HG02759 (cell line): Measurements from ENCODE around the gene RAI1.
A peak's percentile ranks its signal among the peaks of the same experiment; 100 is the strongest.

Experiments used
- ATAC-seq: cut with Tn5 transposase; IDR thresholded peaks from one replicate; pipeline ENCODE4 v1.9.1; 2021; ENCODE audit warnings: mild to moderate bottlenecking, moderate library complexity; ENCODE audit not compliant: unreplicated experiment

The RAI1 gene

DNA sequence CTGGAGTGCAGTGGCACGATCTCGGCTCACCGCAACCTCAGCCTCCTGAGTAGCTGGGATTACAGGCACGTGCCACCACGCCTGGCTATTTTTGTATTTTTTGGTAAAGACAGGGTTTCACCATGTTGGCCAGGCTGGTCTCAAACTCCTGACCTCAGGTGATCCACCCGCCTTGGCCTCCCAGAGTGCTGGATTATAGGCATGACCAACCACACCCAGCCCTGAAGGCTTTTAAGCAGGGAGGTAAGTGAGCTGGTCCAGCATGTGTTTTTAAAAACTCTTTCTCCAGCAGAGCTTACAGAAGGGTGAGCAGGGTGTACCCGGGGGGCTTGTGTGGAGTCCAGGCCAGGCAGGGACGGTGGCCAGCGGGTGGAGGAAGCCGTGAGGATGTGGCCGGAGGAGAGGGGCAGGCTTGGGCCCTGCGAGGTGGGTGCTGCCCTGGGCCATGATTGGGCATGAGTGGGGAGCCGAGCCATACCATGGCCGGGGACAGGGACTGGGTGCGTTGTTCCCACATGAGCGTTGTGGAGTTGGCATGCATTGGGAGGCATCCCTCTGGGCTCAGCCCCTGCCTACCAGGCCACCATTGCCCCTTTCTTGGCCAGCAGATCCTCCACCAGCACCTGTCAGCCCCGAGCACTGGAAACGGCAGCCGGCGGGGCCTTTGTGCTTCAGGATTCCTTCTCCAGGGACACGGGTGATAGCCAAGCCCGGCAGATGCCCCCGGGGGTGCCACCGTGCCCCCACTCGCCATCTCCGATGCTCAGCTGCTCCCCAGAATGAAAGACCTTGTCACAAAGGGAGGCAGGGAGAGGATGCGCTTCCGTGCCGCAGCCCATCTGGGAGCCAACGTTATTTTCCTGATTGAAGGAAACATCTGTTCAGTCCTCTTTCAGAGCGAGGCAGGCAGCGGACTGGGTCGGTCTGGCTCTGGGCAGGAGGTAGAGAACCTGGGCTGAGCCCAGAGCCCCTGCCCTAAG, 64.5 kb downstream of the RAI1 start:
- ATAC-seq: no peak

DNA sequence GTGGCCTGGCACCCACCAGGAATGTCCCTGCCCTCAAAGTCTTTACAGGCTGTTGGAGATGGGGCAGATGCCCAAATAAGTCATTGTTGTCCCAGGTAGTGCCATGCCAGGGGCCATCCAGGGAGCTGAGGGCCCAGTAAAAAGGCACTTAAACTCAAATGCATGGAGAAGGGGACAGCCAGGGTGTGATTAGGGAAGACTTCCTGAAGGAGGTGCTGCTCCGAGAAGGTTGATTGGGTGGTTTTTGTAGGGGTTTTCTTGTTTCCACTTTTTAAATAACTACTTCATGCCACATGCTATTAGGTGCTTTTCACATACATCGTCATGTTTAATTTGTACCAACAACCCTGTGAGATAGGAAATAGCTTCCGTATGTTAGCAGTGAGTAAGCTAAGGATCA, 66.9 kb downstream of the RAI1 start:
- no peak for ATAC-seq

DNA sequence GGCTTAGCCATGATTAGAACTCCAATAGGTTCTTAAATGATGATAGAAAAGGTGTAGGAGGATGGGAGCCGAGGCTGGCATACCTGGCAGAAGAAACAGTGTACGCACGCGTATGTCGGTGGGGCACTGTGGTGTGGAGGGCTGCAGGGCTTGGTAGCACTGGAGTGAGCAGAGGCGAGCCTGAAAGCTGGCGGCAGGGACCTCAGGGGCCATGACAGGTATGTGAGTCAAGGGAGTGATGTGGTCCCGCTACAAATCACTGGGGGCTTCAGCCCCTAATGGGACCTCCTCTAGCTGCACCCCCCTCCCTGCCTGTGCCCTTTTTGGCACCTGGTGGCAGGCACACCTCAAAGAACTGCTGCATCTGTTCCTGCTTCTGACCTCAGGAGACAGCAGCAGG, 67.3 kb downstream of the RAI1 start:
- ATAC-seq: no peak

DNA sequence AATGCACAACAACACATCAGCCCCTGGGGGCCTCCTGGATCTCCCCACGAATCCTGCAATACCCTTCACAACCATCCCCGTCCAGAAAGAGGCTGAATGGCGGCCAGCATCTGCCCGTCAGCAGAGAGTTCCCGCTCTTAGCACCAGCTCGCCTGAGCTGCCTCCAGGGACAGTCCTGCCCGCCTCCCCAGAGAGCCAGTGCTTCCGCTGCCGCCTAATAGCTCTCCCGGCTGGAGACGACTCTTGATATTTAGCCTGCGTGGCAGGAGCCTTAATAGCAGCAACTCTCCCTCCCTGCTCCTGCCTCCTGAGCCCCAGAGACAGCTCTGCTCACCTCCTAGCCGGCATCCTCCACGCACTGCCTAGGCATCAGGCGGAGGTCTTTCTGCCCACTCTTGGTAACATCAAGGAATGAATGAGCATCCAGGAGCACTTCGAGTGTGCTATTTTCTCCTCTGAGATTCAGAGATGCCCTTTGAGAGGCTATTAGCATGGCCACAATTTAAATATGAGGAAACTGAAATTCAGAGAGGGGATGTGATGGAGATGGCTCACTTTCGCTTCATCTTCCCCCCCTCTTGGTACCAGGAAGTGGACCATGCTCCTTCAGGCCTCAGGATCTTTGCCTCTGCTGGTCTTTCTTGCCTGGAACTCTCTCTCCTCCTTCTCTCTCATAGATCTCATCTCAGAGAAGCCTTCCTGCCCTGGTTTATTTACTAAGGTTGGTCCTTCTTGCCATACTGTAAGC, 67.9 kb downstream of the RAI1 start:
- no peak for ATAC-seq

DNA sequence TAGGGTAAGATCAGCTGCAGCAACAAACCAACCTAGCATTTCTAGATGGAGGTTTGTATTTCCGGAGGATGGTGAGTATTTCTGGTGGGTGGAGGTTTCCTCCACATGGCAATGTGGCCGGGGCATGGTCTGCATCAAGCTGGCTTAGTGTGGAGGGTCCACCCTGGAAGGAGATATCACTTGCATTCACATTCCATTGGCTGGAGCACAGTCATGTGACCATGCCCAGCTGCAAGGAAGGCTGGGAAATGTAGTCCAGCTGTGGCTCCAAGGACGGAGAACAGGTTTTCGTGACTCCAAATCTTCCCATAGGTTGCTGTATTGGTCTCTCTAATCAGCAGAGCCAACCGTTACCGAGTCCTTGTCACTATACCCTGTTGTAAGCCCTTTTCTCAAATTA, 68.7 kb downstream of the RAI1 start:
- ATAC-seq: no peak

DNA sequence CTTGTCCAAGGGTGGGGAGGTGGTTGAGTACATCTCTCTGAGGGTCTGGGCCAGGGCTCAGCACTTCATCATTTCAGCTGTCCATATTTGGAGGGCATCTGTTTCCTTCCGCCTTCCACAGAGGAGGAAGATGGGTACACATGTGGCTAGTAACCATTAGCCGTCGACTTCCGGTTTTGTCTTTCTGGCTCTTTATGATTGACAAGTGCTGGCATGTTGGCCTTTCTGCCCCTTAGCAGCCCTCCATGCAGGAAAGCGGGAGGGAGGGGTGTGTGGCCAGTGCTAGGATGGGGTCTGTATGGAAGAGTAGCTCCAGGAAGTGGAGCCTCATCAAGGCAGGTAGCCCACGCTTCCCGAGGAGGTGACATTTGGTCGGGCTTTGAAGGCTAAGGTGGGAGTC, 69.6 kb downstream of the RAI1 start:
- ATAC-seq: no peak

DNA sequence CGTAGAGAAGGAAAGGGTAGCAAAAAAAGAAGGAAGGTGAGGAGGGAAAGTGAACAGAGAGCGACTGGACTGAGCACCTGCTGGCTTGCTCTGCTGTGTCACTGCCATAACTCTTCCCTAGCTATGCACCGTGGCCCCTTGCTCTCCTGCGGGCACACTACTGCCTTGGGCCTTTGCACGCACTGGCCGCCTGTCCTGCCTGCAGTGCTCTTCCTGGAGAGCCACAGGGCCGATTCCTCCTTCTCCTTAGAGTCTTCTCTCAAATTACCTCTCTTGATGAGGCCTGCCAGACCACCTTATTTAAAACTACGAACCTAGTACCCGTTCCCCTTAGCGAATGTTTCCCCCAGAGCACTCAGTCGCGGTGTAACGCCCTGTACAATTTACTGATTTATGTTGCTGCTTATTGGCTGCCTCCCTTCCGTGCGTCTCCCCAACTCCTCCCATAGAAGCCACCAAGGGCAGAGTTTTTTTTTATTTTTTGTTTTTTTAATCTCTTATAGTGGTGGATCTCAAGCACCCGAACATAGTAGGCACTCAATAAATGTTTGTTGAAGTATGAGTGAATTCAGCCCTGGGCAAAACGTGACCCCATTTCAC, 70.3 kb downstream of the RAI1 start:
- ATAC-seq: no peak

DNA sequence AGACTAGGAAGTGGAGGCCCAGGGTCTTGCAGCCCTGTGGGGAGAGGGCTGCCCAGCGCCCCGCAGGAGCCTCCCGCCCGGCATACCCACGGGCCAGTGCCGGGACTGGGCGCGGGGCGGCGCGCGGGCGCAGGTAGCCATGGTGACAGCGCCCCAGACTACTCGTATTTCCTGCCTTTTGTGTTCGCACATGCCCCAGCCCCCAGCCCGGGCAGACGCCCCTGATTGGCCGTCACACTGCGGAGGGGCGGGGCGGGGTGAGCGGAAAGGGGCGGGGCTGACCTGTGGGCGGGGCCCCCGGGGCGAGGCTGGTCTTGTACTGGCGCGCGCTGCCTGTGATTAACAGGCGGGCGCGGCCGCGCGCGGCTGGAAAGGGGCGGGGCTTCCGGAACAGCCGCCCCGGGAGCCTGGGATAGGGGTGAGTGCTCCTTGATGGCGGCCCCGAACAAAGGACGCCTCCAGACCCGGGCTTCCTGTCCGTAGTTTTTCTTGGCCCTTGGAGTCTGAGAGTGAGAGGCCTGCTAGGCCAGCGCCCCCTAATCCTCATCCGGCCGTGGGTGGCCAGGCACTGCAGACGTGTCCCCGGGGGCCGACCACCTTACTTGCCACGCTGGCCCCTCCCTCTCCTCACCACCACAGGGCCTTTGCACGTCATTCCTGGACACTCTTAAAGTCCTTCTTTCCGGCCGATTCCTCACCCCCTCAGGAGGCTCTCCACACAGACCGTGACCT, 71.0 kb downstream of the RAI1 start:
- peak; percentile 86 for ATAC-seq

DNA sequence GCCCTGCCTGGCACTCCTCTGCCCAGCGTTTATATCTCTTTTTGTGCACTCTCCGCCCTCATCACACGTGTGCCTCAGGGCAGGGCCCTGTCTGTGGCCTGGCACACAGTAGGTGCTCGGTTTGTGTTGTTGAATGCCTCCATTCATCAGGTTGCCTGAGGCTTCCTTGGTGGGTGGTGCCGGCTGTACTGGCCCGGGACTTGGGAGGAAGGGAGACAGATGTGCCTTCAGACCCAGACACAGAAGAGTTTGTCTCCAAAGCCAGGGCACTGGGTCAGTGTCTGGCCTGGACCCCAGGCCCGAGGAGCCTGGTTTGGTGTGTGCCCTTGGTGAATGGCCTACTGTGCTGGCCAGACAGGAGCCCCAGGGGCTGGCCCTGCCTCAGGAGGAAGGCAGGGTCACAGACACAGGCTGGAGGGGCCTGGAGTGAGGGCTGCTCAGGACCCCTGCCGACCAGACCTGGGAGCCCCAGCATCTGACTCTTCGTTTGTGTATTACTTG, 71.6 kb downstream of the RAI1 start:
- ATAC-seq: no peak

DNA sequence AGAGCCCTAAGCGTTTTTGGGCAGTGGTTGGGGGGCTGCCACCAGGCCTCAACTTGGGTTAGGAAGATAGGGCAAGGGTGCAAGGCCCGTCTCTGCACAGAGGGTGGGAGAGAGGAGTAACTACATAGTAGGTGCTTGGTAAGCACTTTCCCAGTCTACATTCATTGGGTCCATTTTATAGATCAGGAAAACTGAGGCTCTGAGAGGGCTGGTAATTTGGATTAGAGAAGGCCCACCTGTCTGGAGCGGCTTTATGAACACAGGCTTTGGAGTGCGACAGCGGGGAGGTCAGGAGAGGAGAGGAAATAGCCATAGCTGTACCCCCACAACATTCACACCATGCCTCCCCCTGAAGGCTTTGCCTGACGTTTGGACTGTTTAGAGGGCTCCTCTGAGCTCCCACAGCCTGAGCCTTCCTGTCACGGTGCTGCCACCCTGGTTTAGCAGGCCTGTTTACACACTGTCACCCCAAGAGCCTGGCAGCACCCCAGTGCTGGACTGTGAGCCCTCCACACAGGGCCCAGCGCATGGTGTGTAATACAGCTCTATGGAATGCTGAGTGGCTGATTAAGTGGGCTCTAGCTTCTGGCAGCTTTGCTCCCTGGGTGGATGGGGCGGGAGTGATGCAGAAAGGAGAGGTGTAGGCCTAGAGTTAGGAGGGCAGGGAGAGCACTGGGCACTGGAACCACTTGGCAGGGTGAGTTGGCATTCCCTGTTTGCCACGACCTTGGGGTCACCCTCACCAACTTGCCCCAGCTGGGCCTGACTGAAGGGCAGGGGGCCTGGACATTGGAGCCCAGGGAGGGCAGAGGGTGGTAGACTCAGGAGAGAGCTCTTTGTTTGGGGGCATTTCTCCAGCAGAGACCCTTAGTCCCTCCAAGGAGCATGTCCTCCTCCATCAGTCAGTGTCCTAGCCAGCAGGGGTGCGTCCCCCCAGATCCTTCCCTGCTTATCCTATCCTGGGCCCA, 73.7 kb downstream of the RAI1 start:
- no peak for ATAC-seq

DNA sequence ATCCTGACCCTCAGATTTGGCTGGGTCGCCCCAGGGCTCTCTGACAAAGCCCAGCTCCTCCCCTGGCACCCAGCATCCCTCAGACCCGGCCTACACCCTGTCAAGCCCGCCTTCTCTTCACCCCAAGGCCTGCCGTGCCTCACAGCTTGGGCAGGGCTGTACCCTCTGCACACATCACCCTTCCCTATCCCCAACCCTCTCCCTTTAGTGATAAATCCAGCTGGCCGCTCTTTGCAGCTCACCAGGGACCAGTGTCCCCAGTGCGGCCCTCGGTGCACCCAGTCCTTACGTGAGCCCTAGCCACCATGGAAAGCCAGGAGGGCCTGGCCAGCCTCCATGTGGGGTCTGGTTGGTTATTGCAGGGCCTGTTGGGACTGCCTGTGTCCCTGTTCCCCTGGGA, 74.5 kb downstream of the RAI1 start:
- ATAC-seq: no peak

DNA sequence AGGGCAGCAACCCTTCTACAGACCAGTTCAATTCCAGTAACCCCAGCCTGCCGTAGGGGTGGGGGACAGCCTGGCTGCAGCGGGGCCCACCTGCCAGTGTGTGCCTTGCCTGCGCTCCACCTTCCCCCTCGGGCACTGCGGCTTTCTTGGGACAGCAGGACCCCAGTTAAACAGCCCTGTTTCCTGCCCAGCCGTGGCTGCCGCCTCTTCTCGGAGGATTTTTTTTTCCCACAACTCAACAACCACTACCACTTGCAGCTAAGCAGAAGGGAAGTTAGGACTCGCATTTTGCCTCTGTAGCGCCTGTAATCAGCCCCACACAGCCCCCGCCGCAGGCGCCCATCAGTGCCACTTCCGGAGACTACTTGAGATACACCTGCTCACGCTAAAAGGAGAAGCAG, 76.1 kb downstream of the RAI1 start:
- no peak for ATAC-seq

DNA sequence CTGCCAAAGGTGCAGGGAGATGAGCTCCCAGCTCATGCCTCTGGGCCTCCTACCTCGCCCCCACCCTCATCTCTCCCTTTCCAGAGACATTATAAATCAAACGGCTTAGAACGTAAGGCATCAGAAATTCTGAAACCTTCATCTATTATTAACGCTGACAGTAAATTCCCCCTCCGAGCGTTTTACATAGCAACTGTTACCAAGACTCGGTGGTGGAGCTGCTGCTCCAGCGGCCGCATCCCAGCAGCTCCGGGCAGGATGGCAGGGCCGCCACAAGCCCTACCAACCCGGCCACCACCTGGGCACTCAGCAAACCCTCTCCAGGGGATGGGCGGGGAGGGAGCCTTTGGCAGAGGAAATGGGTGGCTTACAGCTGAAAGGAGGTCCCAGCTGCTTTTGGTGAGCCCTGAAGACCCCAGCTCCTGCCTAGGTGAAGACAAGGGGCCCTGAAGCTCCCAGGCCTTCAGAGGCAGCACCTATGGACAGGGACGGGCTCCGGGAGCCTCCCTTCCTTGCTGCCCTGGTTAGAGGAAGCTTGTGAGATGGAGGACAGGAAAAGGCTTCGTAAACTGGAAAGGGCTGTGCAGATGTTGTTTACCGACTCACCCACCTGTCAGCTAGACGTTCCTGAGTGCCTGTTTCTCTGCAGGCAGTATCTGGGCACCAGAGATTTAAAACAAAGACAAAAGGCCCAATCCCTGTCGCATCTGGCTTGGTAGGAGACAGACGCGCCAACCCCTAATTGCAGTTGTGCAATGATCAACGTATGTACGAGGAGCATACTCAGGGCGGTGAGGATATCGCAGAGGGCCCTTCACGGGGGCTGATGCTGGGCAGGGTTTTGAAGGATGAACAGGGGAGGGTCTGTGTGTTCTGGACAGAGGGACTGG, 76.9 kb downstream of the RAI1 start:
- no peak for ATAC-seq

DNA sequence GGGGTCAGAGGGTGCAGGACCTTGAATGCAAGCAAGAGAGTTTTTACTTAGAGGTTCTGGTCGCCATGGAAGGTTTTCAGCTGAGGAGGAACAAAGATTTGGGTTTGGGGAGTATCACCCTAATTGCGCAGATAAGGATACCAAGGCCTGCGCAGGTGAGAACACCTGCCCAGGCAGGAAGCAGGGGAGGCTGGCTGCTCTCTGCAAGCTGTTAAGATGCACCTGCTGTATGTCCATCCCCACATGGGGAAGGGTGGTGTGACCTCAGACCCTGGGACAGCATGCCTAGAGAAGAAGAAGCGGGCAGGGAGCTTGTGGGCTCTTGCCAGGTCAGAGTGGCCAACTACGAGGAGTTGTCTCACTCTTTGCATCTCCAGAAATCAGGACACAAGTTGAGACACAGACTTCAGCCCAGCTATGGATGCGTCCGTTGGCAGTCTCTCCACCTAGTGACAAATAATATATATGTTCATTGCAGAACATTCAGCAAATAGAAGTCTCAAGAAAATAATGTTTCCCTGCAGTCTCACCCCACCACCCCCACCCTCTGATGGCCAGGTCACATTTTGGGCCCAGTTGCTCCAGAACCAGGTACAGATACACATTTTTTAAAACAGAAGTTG, 77.8 kb downstream of the RAI1 start:
- ATAC-seq: no peak

DNA sequence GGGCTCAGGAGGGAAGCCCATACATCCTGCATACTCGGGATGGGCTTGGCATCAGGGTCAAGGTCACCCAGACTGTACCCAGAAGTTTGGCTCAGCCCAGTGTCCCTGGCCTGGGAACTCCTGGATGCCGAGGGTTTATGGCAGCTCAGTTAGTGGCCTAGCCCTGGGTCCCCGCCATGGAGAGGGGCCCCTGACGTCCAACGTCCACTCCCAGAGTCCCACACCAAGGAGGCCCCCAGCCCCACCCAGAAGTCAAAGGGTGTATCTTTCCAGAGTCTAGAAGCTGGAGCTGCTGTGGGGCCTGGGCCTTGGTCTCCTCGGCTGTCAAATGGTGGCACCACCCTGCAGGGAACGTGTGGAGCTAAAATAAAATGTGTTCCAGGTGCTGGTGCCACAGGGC, 79.1 kb downstream of the RAI1 start:
- ATAC-seq: no peak

DNA sequence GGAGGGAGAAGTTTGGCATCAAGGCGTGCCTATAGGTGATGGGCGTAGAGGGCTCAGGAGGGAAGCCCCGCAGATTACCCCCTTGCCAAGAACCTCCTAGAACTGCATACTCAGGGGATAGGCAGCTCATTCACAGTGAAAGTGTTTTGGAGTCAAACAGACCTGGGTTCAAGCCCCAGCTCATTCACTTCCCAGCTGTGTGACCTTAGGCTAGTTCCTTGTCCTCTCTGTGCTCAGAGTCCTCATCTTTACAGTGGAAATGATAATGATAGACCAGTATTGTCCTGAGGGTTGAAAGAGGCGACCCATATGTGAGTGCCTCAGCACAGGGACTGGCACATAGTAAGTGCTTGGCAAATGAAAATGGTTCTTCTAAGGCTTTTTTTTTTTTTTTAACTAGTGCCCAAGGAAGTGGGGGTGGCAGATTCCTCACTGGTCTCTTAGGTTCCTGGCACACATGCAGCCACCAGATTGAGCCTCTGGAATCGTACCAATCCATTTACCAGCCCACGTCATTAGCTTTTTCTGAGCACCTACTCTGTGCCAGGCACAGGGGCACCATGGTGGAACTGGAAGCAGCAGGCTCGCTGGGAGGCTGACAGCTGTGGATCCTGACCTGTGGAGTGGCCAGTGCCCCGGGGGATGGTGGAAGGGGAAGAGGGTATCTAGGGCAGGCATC, 79.8 kb downstream of the RAI1 start:
- ATAC-seq: no peak

DNA sequence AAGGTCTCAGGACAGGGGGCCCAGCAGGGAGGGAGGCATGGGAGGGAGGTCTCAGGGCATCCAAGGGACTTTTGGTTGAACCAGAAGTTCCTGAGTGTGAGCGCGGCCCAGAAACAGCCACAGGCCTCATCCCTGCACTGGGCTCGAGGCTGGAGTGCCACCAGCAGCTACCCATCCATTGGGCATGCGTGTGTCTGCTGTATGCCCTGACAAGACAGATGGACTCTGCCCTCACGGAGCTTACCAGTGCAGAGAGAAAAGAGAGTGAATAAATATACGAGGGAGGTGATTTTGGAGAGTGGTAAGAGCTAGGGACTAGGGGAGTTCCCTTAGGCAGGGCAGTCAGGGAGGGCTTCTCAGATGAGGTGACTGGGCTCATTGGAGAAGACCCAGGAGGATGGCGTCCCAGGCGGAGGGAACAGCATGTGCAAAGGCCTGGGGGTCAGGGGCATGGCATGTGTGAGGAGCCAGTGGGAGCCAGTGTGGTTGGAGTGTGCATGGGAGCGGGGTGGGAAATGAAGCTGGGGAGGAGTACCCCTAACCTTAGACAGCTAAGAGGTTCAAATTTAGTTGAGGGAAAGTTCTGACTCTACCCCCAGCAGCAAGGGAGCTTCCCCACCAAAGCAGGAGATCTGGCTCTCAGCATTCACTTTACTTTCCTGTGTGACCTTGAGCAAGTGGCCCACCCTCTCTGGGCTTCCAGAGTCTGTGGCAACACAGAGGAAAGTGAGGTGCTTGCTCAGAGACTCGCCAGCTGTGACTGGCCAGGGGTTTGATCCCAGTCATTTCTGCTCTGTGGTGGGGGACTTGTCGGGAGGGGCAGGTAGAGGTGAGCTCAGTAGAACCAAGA, 80.9 kb downstream of the RAI1 start:
- no peak for ATAC-seq
